AG04449 (cell line): Measurements from ENCODE around the gene LOXL3.
"Not testable (repeated sequence)": the region's sequence is repeated elsewhere in the genome, so short reads cannot be mapped to it uniquely, and the experiment has no call there.

Experiments
- CTCF ChIA-PET: fragments of 350-600 bp; formaldehyde crosslinking; extraction: SDS; loops from one replicate; lab custom pipeline; 2021; ENCODE audit warnings: antibody characterized with exemption; lab: Yijun Ruan, JAX
- POLR2A ChIA-PET: fragments of 400-600, 350-600 bp; formaldehyde crosslinking; extraction: SDS; loops from one replicate; lab custom pipeline; 2020; ENCODE audit warnings: antibody characterized with exemption, inconsistent platforms; lab: Yijun Ruan, JAX
- DNase-seq: peaks from one replicate; pipeline ENCODE4 v3.0.0-alpha.2; 2010; ENCODE audit warnings: low read depth, low spot score
- H3K4me3 ChIP-seq: 2 replicates; pipeline ENCODE4 v1.5.1; 2011; ENCODE audit warnings: low read depth, mild to moderate bottlenecking, control low read depth, low read length
- CTCF ChIP-seq: IDR thresholded peaks from one replicate; pipeline ENCODE4 v1.5.1; 2011; ENCODE audit warnings: mild to moderate bottlenecking, moderate library complexity, low read length, control low read depth, inconsistent platforms; ENCODE audit not compliant: insufficient read depth; ENCODE audit errors: missing control alignments

Gene LOXL3

GRCh38 chr2:74488643-74489481 lies 64.9 kb downstream of the LOXL3 start:
- CTCF ChIA-PET, result interaction anchor here (0.6 to 15.3 kb wide), 7 partner anchors 10 to 97 kb away, joined by 3 to 401 read pairs (median 4); partner anchors contain the start of gene PCGF1
- DNase-seq, result no peak
- no peak for TF ChIP-seq CTCF
- H3K4me3 ChIP-seq, result no peak overlapping the region
- POLR2A ChIA-PET, result interaction anchor here (0.7 to 1.1 kb wide), 3 partner anchors 8 to 88 kb away, joined by 3 read pairs; no protein-coding TSS in a partner anchor

- POLR2A ChIA-PET, result no interaction called here
Observed at GRCh38 chr2:74486141-74486540, 67.6 kb downstream of the LOXL3 start.

GRCh38 chr2:74483675-74484164 lies 70.0 kb downstream of the LOXL3 start:
- ChIA-PET CTCF (interaction anchor here (0.6 to 15.3 kb wide), 18 partner anchors 9 to 154 kb away, joined by 3 to 401 read pairs (median 10); partner anchors contain the start of genes AUP1, HTRA2, INO80B and LBX2), POLR2A (interaction anchor here (1.2 to 3.1 kb wide), 4 partner anchors 17 to 104 kb away, joined by 3 to 10 read pairs (median 6); partner anchors contain the start of genes AUP1 and HTRA2)
- peak overlapping the region; percentile 99 for H3K4me3 ChIP-seq
- not testable (repeated sequence) for DNase-seq

More at GRCh38 chr2:74486141-74486540, 67.6 kb downstream of the LOXL3 start:
- no peak for DNase-seq
- H3K4me3 ChIP-seq, result no peak overlapping the region
- TF ChIP-seq CTCF, result no peak
- CTCF ChIA-PET, result interaction anchor here (0.9 to 15.3 kb wide), 2 partner anchors 98 to 235 kb away, joined by 3 to 401 read pairs; no protein-coding TSS in a partner anchor

GRCh38 chr2:74482801-74483674 lies 70.7 kb downstream of the LOXL3 start, which contains the start of the genes CCDC142 and TTC31:
CCDC142 (minus strand) TSS chr2:74482998; CDS start chr2:74482837, 161 bp downstream.
TTC31 (plus strand) TSS chr2:74483081; CDS start chr2:74483096, 15 bp downstream.
- DNase-seq, result peak; percentile 58
- TF ChIP-seq CTCF, result peak; percentile 88
- ChIA-PET POLR2A (interaction anchor here (0.8 to 3.1 kb wide), 15 partner anchors 10 to 106 kb away, joined by 3 to 10 read pairs (median 5); partner anchors contain the start of genes AUP1, HTRA2, INO80B and LBX2), CTCF (interaction anchor here (0.6 to 15.3 kb wide), 23 partner anchors 10 to 155 kb away, joined by 3 to 401 read pairs (median 9); partner anchors contain the start of genes AUP1, HTRA2, INO80B and LBX2)
- H3K4me3 ChIP-seq, result peak within 1 kb of the TSS; percentile 99
